Dermis microvascular lymphatic vessel endothelial cell (primary cell): ENCODE results near the gene SCNN1A. TPM values are rescaled to one million over a fixed set of nuclear protein-coding genes. Genes with fewer than 3 reads are reported as not detected.

Experiments
- DNase-seq, 2 donors: peaks; one replicate each; pipeline versions ENCODE4 v3.0.0 to v3.0.0-alpha.2; 2010; ENCODE audit warnings: low read depth in 2 of 2
- total RNA-seq: library from RNA; depleted of rRNA; stranded (reverse); fragments of >200 nt; gene quantifications from 2 replicates; pipeline ENCODE4 v1.2.1, GENCODE V29; 2014

Gene SCNN1A
- under 0.01 TPM in 2 replicates for total RNA-seq

DNA sequence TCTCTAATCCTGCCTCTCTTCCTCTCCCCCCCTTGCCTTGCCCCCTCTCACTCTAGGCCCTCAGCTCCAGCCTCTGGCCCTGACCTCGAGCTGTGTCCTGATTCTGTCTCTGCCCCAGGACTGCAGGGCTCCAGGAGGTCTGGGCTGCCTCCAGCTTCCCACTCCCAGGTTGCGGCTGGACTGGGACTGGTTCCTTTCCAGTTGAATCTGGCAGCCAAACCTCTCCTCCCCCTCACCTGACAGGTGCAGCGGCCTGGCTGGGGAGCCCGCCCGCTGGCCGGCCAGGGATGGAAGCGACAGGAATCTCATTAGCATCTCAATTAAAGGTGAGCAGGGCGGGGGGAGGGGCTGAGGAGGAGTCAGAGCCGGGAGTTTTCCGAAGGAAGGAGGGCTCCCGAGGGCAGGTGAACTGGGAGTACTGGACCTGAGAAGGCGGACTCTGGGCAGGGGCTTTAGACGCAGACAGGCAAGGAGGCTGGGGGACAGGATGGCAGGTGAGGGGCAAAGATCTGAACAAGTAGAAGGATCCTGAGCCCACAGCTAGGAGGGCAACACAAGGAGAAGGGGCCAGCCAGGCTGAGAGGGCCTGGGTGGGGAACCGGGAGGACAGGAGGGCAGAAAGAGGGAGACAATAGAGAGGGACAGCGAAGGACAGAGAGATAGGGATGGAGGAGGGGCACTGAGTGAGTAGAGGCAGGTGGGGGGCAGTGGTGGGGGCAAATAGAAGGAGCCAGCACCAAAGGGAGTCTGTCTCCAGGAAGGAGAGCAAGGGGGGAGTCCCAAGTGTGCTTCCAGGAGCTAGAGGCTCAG is at the start of gene SCNN1A:
Gene SCNN1A, minus strand, starts transcription at position 295 of the 810 bp plus-strand sequence. CDS start 780 bp downstream, outside the sequence.
- no peak for DNase-seq

- no peak for DNase-seq
Observed at GRCh38 chr12:6424866-6425265, 49.5 kb upstream of the SCNN1A start.

GRCh38 chr12:6424008-6424347 is 48.6 kb upstream of the SCNN1A start:
- no peak for DNase-seq

GRCh38 chr12:6423267-6424007 is 48.1 kb upstream of the SCNN1A start:
- DNase-seq, result peak; percentile 78 to 90

DNA sequence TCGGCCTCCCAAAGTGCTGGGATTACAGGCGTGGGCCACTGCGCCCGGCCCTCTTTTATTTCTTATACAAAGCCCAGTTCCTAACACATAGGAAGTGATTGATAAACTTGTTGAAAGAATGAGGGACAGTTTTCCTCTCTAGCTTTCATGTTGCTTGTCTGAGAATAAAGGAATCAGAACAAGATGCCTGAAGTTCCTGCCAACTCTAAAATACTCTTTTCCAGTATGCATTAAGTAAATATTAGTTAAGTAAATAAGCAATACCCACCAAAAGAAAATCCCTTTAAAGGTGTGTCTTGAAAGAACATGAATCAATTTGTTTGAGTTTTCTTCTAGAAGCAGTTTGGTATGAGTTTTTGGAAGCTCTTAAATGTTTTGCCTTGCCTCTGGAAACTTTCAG is 45.0 kb upstream of the SCNN1A start:
- DNase-seq, result no peak

- DNase-seq, result no peak
Observed at GRCh38 chr12:6418796-6419195, 43.4 kb upstream of the SCNN1A start.

GRCh38 chr12:6416596-6416995 is 41.2 kb upstream of the SCNN1A start:
- DNase-seq, result no peak

- no peak for DNase-seq
Observed at GRCh38 chr12:6407236-6407954, 32.0 kb upstream of the SCNN1A start.

DNA sequence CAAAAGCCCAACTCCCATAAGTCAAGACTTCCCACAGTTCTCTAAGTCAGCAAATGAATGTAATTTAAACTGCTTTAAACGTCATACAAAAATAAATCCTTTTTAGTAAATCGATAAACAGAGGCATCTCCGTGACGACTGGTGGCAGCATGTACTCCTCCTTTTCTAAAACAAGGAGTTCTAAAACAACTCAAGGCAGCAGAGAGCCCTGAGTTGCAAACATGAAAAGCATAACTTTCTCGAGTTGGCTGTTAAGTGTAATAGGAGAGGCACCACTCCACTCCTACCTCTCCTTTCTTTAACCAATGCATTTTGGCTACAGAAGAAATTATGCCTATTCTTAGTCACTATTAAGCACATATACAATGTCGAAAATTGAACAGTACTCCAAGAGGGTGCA is 30.6 kb upstream of the SCNN1A start:
- no peak for DNase-seq

- DNase-seq, result no peak
Observed at GRCh38 chr12:6404390-6404789, 29.0 kb upstream of the SCNN1A start.

GRCh38 chr12:6399884-6400644 is 24.7 kb upstream of the SCNN1A start:
- DNase-seq, result no peak

DNA sequence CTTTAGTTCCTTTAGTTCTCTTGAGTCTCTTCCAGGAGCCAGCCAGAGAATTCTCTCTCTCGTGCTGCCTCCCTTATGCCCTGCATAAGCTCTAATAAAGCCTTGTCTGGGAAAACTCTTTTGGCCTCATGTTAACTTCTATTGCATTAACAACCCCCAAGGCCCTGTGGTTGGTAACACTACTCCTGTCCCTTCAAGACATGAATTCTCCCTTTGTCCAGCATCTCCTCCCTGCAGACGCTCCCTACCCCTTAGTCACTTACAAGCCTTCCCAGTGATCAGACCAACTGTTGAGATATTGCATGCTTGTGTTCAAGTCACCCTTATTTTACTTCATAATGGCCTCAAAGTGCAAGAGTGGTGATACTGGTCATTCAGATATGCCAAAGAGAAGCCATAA is 20.7 kb upstream of the SCNN1A start:
- no peak for DNase-seq

DNA sequence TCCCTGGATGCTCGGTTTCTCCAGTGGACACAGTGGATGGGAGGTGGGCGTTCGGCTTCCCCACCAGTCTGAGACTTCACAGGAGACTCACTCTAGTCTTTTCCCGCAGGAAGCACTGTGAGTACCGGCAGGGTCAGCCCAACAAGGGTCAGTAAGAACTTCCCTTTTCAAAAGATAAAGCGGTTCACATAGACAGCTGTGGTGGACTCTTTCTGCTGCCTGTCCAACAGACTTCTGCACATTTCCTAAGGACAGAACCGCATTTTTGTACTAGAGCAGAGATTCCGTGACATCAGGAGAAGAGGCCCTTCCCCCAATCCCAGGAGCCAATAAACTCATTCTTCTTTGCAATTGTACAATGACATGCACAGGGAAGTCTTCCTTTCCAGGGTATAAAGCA is 19.0 kb upstream of the SCNN1A start:
- no peak for DNase-seq

GRCh38 chr12:6393109-6393508 is 17.7 kb upstream of the SCNN1A start:
- no peak for DNase-seq

GRCh38 chr12:6392504-6392903 is 17.1 kb upstream of the SCNN1A start:
- no peak for DNase-seq

DNA sequence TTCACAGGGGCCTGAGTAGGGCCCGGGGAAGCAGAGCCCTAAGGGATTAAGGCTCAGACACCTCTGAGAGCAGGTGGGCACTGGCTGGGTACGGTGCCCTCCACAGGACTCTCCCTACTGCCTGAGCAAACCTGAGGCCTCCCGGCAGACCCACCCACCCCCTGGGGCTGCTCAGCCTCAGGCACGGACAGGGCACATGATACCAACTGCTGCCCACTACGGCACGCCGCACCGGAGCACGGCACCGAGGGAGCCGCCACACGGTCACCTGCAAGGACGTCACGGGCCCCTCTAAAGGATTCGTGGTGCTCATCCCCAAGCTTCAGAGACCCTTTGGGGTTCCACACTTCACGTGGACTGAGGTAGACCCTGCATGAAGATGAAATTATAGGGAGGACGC is 15.7 kb upstream of the SCNN1A start:
- no peak for DNase-seq

GRCh38 chr12:6390084-6390799 is 14.9 kb upstream of the SCNN1A start:
- no peak for DNase-seq

GRCh38 chr12:6387541-6387940 is 12.2 kb upstream of the SCNN1A start:
- DNase-seq, result no peak

GRCh38 chr12:6386491-6386890 is 11.1 kb upstream of the SCNN1A start:
- no peak for DNase-seq

DNA sequence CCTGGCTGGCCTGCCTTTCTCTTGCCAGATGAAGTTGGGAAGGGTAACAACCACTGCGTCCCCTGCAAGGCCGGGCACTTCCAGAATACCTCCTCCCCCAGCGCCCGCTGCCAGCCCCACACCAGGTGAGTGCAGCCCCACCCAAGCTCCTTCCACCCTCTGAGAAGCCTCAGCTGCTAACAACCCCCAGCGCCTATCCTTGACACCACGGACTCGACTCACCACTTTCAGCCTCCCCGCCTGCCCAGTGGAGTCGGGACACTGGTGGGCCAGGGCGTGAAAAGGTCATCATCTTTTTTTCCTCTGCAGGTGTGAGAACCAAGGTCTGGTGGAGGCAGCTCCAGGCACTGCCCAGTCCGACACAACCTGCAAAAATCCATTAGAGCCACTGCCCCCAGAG is 10.7 kb upstream of the SCNN1A start:
- no peak for DNase-seq
